Measurements from ENCODE around the gene CRYGC.
"Not testable (repeated sequence)": the region's sequence is repeated elsewhere in the genome, so short reads cannot be mapped to it uniquely, and the experiment has no call there.

CRYGC gene

DNA sequence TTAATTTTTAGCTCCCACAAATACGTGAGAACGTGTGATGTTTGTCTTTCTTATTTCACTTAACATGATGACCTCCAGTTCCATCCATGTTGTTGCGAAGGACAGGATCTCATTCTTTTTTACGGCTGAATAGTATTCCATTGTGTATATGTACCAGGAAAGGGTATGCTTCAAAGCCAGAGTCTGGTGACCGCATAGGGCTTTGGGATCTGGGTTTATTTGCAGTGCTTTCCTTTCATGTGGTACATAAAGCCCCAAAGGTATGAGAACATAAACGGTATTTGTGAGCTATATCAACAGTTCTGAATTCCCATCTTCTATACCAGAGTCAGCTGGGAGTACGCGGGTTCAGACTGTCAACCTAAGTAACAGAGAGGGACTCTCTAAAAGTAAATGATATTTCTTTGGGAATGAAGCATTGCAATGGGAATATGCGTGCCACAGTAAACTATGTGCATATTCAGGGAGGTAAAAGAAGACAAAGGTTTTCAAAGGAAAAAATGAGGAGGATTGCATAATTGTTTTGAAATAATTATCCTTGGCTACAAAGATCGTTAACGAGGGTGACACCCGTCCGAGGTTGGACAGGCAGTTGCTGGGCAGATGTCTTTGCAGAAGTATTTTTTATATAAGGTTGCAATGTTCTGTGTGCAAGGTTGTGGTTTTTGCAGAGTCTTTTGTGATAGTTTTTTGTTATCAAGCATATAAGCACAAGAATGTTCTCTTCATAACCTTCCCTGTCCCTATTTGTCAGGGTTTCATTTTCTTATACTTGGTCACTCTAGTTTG, 29.8 kb downstream of the CRYGC start:
- H3K36me3 ChIP-seq (replicated peaks in 1 of 2; ENCODE audit: control insufficient read depth in 2 of 2, insufficient read depth in 2 of 2, low read length in 2 of 2), result no peaks in the 10 kb centered on the region
- no peak overlapping the region for H3K27ac ChIP-seq (replicated peaks; ENCODE audit: low read length)
- H2BK5ac ChIP-seq (ENCODE audit: low read length), result no peak overlapping the region
- WGBS, 2 donors (ENCODE audit: extremely low coverage in 2 of 2, insufficient read length in 2 of 2, insufficient replicate concordance in 1 of 2), result no CpG with 5 or more reads among the region's 13 CpGs
- H3K14ac ChIP-seq (ENCODE audit: low read length), result no peak overlapping the region
- no peak overlapping the region for H4K91ac ChIP-seq (ENCODE audit: low read depth, low read length, poor library complexity)
- no peak overlapping the region for H4K8ac ChIP-seq (ENCODE audit: low read depth, low read length)
- H3K79me1 ChIP-seq (ENCODE audit: low read depth, low read length), result no peaks in the 10 kb centered on the region
- H3K9me3 ChIP-seq (replicated peaks in 1 of 2; ENCODE audit: control insufficient read depth in 2 of 2, insufficient read depth in 1 of 2, low read depth in 1 of 2, low read length in 2 of 2), result no peaks in the 10 kb centered on the region
- no peaks in the 10 kb centered on the region for H3K27me3 ChIP-seq (ENCODE audit: control insufficient read depth in 3 of 3, insufficient read depth in 3 of 3, low read depth in 1 of 3, low read length in 3 of 3)
- H2BK15ac ChIP-seq (ENCODE audit: low read length), result no peak overlapping the region
- no peak overlapping the region for H3K4me3 ChIP-seq (ENCODE audit: low read length in 2 of 2)
- no peak overlapping the region for H3K4me2 ChIP-seq (ENCODE audit: insufficient read depth, low read length, poor library complexity, severe bottlenecking)
- H3K23ac ChIP-seq (ENCODE audit: low read depth, low read length, poor library complexity), result no peak overlapping the region
- peaks cover 2% of the 10 kb centered on the region in 2 donors for H3K4me1 ChIP-seq (ENCODE audit: control insufficient read depth in 2 of 2, insufficient read depth in 1 of 2, low read depth in 1 of 2, low read length in 2 of 2)
- no peak overlapping the region for H2BK120ac ChIP-seq (ENCODE audit: low read depth, low read length)
- H2AK5ac ChIP-seq (ENCODE audit: low read depth, low read length), result no peak overlapping the region
- H3K18ac ChIP-seq (ENCODE audit: low read length), result no peak overlapping the region
- no peak overlapping the region for H3K9ac ChIP-seq (ENCODE audit: low read depth, low read length, poor library complexity)
- no peak overlapping the region for H2BK12ac ChIP-seq (ENCODE audit: low read length)
- no peak overlapping the region for H3K4ac ChIP-seq (ENCODE audit: low read length)
- DNase-seq (ENCODE audit: low spot score), result no peak
- H2AFZ ChIP-seq (ENCODE audit: low read length), result no peak overlapping the region

DNA sequence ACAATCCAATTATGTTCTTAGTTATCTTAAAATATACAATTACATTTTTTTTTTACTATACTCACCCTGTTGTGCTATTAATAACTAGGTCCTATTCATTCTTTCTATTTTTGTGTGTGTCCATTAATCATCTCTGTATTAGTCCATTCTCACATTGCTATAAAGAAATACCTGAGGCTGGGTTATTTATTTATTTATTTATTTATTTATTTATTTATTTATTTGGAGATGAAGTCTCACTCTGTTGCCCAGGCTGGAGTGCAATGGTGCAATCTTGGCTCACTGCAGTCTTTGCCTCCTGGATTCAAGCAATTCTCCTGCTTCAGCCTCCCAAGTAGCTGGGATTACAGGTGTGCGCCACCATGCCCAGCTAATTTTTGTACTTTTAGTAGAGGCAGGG, 30.9 kb downstream of the CRYGC start:
- not testable (repeated sequence) for H3K4me1 ChIP-seq (ENCODE audit: control insufficient read depth in 2 of 2, insufficient read depth in 1 of 2, low read depth in 1 of 2, low read length in 2 of 2); H3K9me3 ChIP-seq (replicated peaks in 1 of 2; ENCODE audit: control insufficient read depth in 2 of 2, insufficient read depth in 1 of 2, low read depth in 1 of 2, low read length in 2 of 2); H3K14ac ChIP-seq (ENCODE audit: low read length); H2BK5ac ChIP-seq (ENCODE audit: low read length); H3K4ac ChIP-seq (ENCODE audit: low read length); H2AFZ ChIP-seq (ENCODE audit: low read length); H3K9ac ChIP-seq (ENCODE audit: low read depth, low read length, poor library complexity); H3K79me1 ChIP-seq (ENCODE audit: low read depth, low read length); H4K91ac ChIP-seq (ENCODE audit: low read depth, low read length, poor library complexity); H4K8ac ChIP-seq (ENCODE audit: low read depth, low read length); H2AK5ac ChIP-seq (ENCODE audit: low read depth, low read length); H3K4me2 ChIP-seq (ENCODE audit: insufficient read depth, low read length, poor library complexity, severe bottlenecking); H3K23ac ChIP-seq (ENCODE audit: low read depth, low read length, poor library complexity); H3K4me3 ChIP-seq (ENCODE audit: low read length in 2 of 2); H3K36me3 ChIP-seq (replicated peaks in 1 of 2; ENCODE audit: control insufficient read depth in 2 of 2, insufficient read depth in 2 of 2, low read length in 2 of 2); H2BK12ac ChIP-seq (ENCODE audit: low read length); DNase-seq (ENCODE audit: low spot score); H2BK120ac ChIP-seq (ENCODE audit: low read depth, low read length); H3K27me3 ChIP-seq (ENCODE audit: control insufficient read depth in 3 of 3, insufficient read depth in 3 of 3, low read depth in 1 of 3, low read length in 3 of 3); H3K27ac ChIP-seq (replicated peaks; ENCODE audit: low read length); H3K18ac ChIP-seq (ENCODE audit: low read length); H2BK15ac ChIP-seq (ENCODE audit: low read length)
- WGBS, 2 donors (ENCODE audit: extremely low coverage in 2 of 2, insufficient read length in 2 of 2, insufficient replicate concordance in 1 of 2), result no CpG with 5 or more reads among the region's 1 CpG

- H2BK15ac ChIP-seq (ENCODE audit: low read length), result no peak overlapping the region
Observed at GRCh38 chr2:208098267-208098666, 31.4 kb downstream of the CRYGC start.

DNA sequence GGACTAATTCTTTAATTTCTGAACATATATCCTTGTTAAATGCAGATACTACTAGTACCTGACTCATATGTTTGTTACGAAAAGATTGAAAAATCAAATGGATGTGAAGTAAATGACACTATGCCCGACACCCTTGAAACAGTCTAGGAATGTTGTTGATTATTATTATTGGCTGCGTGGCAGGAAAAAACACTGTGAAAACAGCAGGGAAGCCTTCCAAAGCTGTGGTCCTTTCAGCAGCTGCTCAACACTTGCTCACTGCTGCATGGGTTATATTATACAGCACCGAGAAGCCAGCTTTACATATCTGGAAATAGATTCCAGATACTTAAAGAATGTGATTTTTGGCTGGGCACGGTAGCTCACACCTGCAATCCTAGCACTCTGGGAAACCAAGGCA, 31.8 kb downstream of the CRYGC start:
- Histone ChIP-seq H3K79me1 (ENCODE audit: low read depth, low read length) (no peaks in the 10 kb centered on the region), H3K4me2 (ENCODE audit: insufficient read depth, low read length, poor library complexity, severe bottlenecking) (no peak overlapping the region), H4K91ac (ENCODE audit: low read depth, low read length, poor library complexity) (no peak overlapping the region), H3K4ac (ENCODE audit: low read length) (no peak overlapping the region), H3K36me3 (replicated peaks in 1 of 2; ENCODE audit: control insufficient read depth in 2 of 2, insufficient read depth in 2 of 2, low read length in 2 of 2) (no peaks in the 10 kb centered on the region), H2AFZ (ENCODE audit: low read length) (no peak overlapping the region), H2AK5ac (ENCODE audit: low read depth, low read length) (no peak overlapping the region), H3K4me3 (ENCODE audit: low read length in 2 of 2) (no peak overlapping the region), H4K8ac (ENCODE audit: low read depth, low read length) (no peak overlapping the region), H3K27ac (replicated peaks; ENCODE audit: low read length) (no peak overlapping the region), H3K14ac (ENCODE audit: low read length) (no peak overlapping the region), H3K4me1 (ENCODE audit: control insufficient read depth in 2 of 2, insufficient read depth in 1 of 2, low read depth in 1 of 2, low read length in 2 of 2) (no peaks in the 10 kb centered on the region), H3K9ac (ENCODE audit: low read depth, low read length, poor library complexity) (no peak overlapping the region), H3K27me3 (ENCODE audit: control insufficient read depth in 3 of 3, insufficient read depth in 3 of 3, low read depth in 1 of 3, low read length in 3 of 3) (no peaks in the 10 kb centered on the region), H2BK5ac (ENCODE audit: low read length) (no peak overlapping the region), H2BK120ac (ENCODE audit: low read depth, low read length) (no peak overlapping the region), H3K23ac (ENCODE audit: low read depth, low read length, poor library complexity) (no peak overlapping the region), H2BK15ac (ENCODE audit: low read length) (no peak overlapping the region), H2BK12ac (ENCODE audit: low read length) (no peak overlapping the region), H3K18ac (ENCODE audit: low read length) (no peak overlapping the region), H3K9me3 (replicated peaks in 1 of 2; ENCODE audit: control insufficient read depth in 2 of 2, insufficient read depth in 1 of 2, low read depth in 1 of 2, low read length in 2 of 2) (no peaks in the 10 kb centered on the region)
- WGBS, 2 donors (ENCODE audit: extremely low coverage in 2 of 2, insufficient read length in 2 of 2, insufficient replicate concordance in 1 of 2), result no CpG with 5 or more reads among the region's 5 CpGs
- no peak for DNase-seq (ENCODE audit: low spot score)

More at GRCh38 chr2:208098267-208098666, 31.4 kb downstream of the CRYGC start:
- H3K4ac ChIP-seq (ENCODE audit: low read length), result no peak overlapping the region
- H3K23ac ChIP-seq (ENCODE audit: low read depth, low read length, poor library complexity), result no peak overlapping the region
- no peak overlapping the region for H3K27ac ChIP-seq (replicated peaks; ENCODE audit: low read length)
- H3K4me1 ChIP-seq (ENCODE audit: control insufficient read depth in 2 of 2, insufficient read depth in 1 of 2, low read depth in 1 of 2, low read length in 2 of 2), result no peaks in the 10 kb centered on the region
- H3K9ac ChIP-seq (ENCODE audit: low read depth, low read length, poor library complexity), result no peak overlapping the region
- no peak overlapping the region for H3K14ac ChIP-seq (ENCODE audit: low read length)
- no peak overlapping the region for H4K8ac ChIP-seq (ENCODE audit: low read depth, low read length)
- no peak overlapping the region for H2BK120ac ChIP-seq (ENCODE audit: low read depth, low read length)
- H4K91ac ChIP-seq (ENCODE audit: low read depth, low read length, poor library complexity), result no peak overlapping the region
- no CpG with 5 or more reads among the region's 2 CpGs for WGBS, 2 donors (ENCODE audit: extremely low coverage in 2 of 2, insufficient read length in 2 of 2, insufficient replicate concordance in 1 of 2)
- H3K9me3 ChIP-seq (replicated peaks in 1 of 2; ENCODE audit: control insufficient read depth in 2 of 2, insufficient read depth in 1 of 2, low read depth in 1 of 2, low read length in 2 of 2), result no peaks in the 10 kb centered on the region
- no peak overlapping the region for H2AFZ ChIP-seq (ENCODE audit: low read length)
- H2AK5ac ChIP-seq (ENCODE audit: low read depth, low read length), result no peak overlapping the region
- H3K4me3 ChIP-seq (ENCODE audit: low read length in 2 of 2), result no peak overlapping the region
- H3K18ac ChIP-seq (ENCODE audit: low read length), result no peak overlapping the region
- no peak overlapping the region for H2BK5ac ChIP-seq (ENCODE audit: low read length)
- DNase-seq (ENCODE audit: low spot score), result no peak
- no peak overlapping the region for H2BK12ac ChIP-seq (ENCODE audit: low read length)
- H3K27me3 ChIP-seq (ENCODE audit: control insufficient read depth in 3 of 3, insufficient read depth in 3 of 3, low read depth in 1 of 3, low read length in 3 of 3), result no peaks in the 10 kb centered on the region
- H3K36me3 ChIP-seq (replicated peaks in 1 of 2; ENCODE audit: control insufficient read depth in 2 of 2, insufficient read depth in 2 of 2, low read length in 2 of 2), result no peaks in the 10 kb centered on the region
- no peak overlapping the region for H3K4me2 ChIP-seq (ENCODE audit: insufficient read depth, low read length, poor library complexity, severe bottlenecking)
- no peaks in the 10 kb centered on the region for H3K79me1 ChIP-seq (ENCODE audit: low read depth, low read length)

Measured in neuronal stem cell (in vitro differentiated cells).